GM21717 (cell line): ENCODE measurements around the gene WDR38.
"Not testable (repeated sequence)": the region's sequence is repeated elsewhere in the genome, so short reads cannot be mapped to it uniquely, and the experiment has no call there.

Experiments
- ATAC-seq: cut with Tn5 transposase; IDR thresholded peaks from one replicate; pipeline ENCODE4 v1.9.1; 2021; ENCODE audit warnings: mild to moderate bottlenecking, moderate library complexity; ENCODE audit not compliant: unreplicated experiment

WDR38 gene

GRCh38 chr9:124831642-124832364 is 21.5 kb upstream of the WDR38 start:
- no peak for ATAC-seq

DNA sequence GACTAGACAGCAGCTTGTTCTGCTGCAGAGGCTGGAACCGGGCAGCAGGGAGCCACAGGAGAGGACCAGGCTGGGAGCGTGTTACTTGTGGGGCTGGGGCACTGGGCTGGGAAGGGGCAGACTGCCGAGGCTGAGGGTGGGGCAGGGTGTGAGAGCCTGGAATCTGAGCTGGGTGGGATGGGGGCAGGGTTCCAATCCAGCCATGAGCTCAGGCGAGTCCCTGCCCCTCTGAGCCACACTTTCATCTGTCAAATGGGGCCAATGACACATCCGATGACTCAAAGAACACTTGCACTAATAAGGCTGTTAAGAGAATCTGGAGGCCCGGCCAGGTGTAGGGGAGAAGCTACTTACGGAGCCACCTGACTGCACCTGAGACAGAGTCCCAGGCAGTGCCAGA is 18.7 kb upstream of the WDR38 start:
- no peak for ATAC-seq

DNA sequence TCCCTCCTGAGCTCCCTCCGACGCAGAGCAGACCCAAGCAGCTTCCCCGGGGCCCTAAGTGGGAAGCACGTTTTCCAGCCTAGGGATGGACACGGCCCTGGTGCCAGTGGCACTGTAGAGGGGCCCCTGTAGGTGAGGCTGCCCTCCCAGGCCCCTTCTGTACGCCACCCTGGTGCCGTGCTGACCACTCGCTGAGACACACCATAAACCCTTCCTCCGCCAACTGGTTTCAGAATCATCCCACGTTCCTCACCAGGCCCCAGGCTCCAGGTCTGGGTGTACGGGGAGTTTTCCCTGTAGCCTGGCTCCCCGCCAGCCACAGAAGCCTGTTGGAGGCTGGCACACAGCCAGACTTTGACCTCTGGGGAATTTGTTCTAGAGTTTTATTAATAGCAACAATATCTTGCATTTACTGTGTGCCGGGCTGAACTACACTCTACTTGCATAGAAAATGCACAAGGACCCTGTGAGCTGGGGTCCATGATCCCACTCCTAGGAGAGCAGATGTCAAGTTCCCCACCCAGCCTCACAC is 18.2 kb upstream of the WDR38 start:
- ATAC-seq = no peak

DNA sequence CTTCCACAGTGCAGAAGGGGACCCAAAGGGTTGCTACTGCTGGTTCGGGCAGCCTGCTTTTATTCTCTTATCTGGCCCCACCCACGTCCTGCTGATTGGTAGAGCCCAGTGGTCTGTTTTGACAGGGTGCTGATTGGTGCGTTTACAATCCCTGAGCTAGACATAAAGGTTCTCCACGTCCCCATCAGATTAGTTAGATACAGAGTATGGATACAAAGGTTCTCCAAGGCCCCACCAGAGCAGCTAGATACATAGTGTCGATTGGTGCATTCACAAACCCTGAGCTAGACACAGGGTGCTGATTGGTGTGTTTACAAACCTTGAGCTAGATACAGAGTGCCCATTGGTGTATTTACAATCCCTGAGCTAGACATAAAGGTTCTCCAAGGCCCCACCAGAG is 15.1 kb upstream of the WDR38 start:
- not testable (repeated sequence) for ATAC-seq

DNA sequence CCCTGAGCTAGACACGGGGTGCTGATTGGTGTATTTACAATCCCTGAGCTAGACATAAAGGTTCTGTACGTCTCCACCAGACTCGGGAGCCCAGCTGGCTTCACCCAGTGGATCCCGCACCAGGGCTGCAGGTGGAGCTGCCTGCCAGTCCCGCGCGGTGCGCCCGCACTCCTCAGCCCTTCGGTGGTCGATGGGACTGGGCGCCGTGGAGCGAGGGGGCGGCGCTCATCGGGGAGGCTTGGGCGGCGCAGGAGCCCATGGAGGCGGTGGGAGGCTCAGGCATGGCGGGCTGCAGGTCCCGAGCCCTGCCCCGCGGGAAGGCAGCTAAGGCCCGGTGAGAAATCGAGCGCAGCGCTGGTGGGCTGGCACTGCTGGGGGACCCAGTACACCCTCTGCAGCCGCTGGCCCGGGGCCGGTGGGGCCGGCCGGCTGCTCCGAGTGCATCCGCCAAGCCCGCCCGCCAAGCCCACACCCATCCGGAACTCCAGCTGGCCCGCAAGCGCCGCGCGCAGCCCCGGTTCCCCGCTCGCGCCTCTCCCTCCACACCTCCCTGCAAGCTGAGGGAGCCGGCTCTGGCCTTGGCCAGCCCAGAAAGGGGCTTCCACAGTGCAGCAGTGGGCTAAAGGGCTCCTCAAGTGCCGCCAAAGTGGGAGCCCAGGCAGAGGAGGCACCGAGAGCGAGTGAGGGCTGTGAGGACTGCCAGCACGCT is 14.5 kb upstream of the WDR38 start:
- not testable (repeated sequence) for ATAC-seq

DNA sequence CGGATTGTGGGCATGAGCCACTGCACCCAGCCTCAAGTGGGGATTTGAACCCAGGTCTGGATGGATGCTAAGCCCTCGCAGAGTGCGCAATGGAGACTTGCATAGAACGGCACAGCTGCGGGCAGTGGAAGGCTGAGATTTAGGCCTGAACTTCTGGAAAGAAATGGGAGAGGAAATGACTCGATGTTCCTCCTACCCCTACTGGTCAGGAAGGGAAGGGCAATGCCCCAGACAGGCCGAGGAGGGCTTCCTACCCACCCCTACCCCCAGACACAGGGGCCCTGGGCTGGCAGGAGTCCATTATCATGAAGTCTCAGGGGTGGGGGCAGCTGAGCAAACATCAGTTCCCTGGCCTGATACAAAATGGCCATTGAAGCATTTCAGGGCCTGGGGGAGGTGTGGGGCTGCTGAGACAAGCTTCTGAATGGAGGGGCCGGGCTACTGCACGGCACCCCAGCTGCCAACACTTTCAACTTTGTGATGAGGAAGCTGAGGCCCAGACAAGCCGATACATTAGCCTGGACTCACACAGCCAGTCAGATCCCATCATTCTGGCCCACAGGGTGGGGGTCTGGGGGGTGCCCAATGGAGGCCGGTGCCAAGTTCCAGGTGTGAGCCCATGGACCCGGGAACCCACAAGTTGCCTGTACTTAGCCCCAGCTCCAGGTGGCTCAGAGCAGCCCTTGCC is 13.5 kb upstream of the WDR38 start:
- ATAC-seq = no peak

DNA sequence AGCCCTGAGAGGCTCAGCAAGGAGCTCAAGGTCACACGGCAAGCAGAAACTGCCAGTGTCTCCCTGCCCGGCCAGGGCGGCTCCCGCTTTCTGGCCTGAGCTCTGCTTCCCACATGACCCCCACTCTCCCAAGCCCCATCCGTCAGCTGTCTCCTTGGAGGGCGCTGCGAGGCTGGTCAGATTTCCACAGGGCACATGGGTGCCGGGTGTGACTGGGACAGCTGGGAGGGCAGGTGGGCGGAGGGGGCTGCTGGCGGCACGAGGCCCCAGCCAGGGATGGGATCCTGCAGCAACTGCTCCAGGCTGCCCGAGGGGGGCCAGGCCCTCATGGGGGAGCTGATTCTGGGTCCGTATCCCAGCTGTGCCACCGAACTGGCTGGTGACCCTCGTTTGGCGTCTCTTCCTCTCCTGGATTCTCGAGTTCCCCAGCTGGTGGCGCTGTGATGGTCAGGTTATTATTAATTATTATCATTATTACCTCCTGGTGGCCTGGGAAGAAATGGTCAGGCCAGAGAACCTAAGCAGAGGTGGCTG is 12.9 kb upstream of the WDR38 start:
- no peak for ATAC-seq

DNA sequence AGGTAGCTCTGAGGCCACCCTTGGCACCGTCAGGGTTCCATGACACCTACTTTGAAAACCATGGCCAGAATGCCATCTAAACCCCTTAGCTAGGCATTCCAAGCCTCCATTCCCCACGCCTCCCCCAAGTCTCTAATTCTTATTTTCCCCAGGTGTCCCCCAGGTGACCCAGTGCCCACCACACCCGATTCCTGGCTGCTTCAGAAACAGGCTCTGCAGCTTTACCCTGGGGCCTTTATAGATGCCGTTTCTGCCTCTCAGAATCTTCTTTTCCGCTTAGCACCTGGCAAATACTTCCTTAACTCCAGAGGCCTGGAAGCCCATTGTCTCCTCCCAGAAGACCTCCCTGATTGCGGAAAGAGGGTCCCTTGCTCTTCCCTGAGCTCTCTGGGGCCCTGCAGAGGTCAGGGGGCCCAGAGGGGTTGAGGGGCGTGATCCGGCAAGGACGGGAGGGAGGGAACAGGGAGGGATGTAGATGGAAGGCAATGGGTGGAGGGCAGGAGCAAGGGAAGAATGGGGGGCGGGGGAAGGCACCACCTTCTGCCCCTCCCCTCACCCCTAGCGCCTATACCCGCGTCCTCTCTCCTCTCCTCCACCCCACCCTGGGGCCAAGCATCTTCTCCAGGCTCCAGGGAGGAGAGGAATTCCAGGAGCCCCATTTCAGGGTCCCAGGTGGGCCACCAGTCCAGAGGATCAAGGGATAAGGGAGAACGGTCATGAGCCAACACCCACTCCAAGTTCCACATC is 12.0 kb upstream of the WDR38 start:
- ATAC-seq = no peak

DNA sequence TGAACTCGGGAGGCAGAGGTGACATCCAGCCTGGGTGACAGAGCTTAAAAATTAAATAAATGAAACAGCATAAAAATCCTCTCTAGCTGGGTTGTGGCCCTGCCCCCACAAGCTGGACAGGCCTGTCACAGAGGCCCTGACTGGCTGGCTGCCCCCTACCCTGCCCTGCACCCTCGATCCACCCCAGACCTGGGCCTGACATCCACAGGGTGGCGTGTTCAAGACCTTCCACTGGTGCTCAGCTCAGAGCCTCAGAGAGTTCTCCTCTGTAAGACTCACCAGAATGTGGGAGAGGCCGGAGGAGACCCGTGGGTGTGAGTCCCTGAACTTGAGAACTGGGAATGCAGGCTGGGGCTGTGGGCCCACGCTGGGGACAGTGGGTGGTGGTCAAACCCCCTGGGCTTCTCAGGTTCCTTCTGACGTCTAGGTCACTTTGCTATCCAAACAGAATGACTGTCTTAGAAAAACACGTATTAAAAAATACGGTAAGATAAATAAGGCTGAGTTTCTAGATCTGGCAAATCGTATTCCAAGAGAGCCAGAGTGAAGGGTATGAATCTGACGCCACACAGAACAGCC is 9.7 kb upstream of the WDR38 start:
- no peak for ATAC-seq

DNA sequence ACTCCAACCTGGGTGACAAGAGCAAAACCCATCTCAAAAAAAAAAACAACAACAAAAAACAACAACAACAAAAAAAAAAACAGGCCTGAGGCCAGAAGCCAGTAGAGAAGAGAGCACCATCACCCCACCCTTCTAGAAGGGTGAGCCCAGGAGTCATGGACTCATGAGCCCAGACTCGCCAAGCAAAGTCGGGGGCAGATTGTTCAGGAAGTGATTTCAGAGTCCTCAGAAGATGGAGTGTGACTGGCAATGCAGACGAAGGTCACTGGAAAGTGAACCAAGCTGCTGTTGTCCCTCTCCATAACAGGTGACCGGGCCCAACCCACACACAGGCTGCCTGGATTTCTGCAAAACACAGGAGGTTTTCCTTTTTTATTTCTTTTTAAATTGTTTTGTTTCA is 9.0 kb upstream of the WDR38 start:
- ATAC-seq = no peak

DNA sequence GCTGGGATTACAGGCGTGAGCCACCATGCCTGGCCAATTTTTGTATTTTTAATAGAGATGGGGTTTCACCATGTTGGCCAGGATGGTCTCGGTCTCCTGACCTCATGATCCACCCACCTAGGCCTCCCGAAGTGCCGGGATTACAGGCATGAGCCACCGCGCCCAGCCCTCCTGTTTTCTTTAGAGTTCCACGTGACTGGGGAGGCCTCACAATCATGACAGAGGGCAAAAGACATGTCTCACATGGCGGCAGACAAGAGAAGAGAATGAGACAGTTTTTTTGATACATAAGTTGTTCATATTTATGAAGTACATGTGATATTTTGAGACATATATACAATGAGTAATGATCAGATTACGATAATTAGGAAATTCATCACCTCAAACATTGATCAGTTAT is 6.8 kb upstream of the WDR38 start:
- ATAC-seq = not testable (repeated sequence)

- ATAC-seq = no peak
These were observed 6.3 kb upstream of the WDR38 start for GRCh38 chr9:124846969-124847368.

DNA sequence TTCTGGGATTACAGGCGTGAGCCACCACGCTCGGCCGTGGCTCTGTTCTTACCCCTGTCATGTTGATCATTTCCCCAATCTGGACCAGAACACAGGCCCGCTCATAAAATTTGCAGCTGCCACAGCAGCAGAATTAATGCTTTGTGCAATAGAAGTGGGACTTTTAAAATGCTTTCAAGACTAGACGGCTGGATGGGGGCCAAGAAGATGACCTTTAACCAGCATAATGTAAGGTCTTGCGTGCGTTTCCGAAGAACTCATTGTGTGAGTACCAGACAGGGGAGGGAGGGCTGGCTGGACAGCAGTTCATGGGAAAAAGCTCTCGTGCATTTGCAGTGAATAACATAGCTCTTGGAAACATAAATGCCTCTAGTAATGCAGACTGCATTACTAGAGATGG is 3.5 kb upstream of the WDR38 start:
- ATAC-seq = no peak

DNA sequence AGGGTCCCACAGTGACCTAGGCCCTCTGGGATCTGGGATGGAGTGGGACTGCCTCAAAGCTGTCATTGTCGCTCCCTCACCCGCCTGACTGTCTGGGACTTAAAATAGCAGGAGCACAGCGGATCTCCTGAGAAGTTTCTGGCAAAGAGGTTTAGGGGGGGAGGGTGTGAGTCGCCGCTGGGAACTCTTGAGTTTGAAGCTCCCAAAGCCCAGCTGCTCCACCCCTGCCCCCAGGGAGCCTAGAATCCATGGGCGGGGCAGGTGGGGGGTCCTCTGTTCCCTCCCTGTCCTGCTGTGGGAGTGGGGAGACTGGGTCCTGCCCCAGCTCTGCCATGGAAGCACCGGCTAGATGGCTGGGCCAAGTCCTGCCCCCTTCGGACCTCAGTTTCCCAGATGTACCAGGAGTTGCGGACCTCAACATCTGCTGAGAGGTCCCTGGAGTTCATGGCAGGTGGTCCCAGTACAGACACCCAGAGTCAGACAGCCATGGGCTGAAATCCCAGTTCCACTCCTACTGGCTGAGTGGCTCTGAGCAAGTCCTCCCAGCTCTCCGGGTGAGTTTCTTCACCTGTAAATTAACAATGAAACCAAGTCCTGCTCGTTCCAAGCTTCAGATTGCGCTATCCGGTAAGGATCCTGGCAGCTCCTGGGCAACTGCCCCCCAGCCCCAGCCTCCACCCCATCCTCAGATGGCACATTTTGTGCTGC is 985 bp upstream of the WDR38 start:
- no peak for ATAC-seq

- no peak for ATAC-seq
These were observed 414 bp downstream of the WDR38 start for GRCh38 chr9:124853605-124854143.

GRCh38 chr9:124854161-124854560 is 901 bp downstream of the WDR38 start:
- ATAC-seq = no peak

GRCh38 chr9:124854822-124855221 is 1.6 kb downstream of the WDR38 start:
- no peak for ATAC-seq

GRCh38 chr9:124855566-124855943 is 2.3 kb downstream of the WDR38 start:
- ATAC-seq = no peak

GRCh38 chr9:124855944-124856765 is 2.9 kb downstream of the WDR38 start:
- ATAC-seq = no peak
